GM12878 (cell line): ENCODE data around the gene ABL2.

Experiments
- CBFB ChIP-seq: IDR thresholded peaks from 2 replicates; pipeline ENCODE4 v1.6.1; 2016; ENCODE audit warnings: antibody characterized with exemption, low read depth
- CTCF ChIP-seq, 3 experiments: IDR thresholded peaks in 2 of 3; conservative IDR thresholded peaks in 1 of 3; 2 replicates each; pipeline ENCODE4 v1.5.1; 2011; ENCODE audit warnings: low read depth in 3 of 3, low read length in 3 of 3, mild to moderate bottlenecking in 3 of 3, control low read depth in 2 of 3, moderate library complexity in 2 of 3, inconsistent platforms in 1 of 3, mixed read lengths in 1 of 3; ENCODE audit not compliant: control insufficient read depth in 2 of 3, insufficient read depth in 1 of 3; ENCODE audit errors: extremely low read depth in 1 of 3
- EED ChIP-seq: sonication (generic); IDR thresholded peaks from 2 replicates; pipeline ENCODE4 v1.6.1; 2016; ENCODE audit warnings: antibody characterized with exemption, low read depth
- JUND ChIP-seq: IDR thresholded peaks from 2 replicates; pipeline ENCODE4 v1.6.1; 2012; ENCODE audit warnings: low read depth, mild to moderate bottlenecking, low read length, improper control_type of control experiment, moderate library complexity
- PBX3 ChIP-seq: IDR thresholded peaks from 2 replicates; pipeline ENCODE4 v1.6.1; 2011; ENCODE audit warnings: mild to moderate bottlenecking, low read depth, low read length, moderate library complexity; ENCODE audit not compliant: insufficient replicate concordance
- POLR2AphosphoS5 ChIP-seq: IDR thresholded peaks from 2 replicates; pipeline ENCODE4 v1.6.1; 2011; ENCODE audit warnings: mild to moderate bottlenecking, low read length, inconsistent platforms
- SIN3A ChIP-seq: IDR thresholded peaks from 2 replicates; pipeline ENCODE4 v1.6.1; 2012; ENCODE audit warnings: low read depth, low read length, improper control_type of control experiment
- SUPT20H ChIP-seq: IDR thresholded peaks from 2 replicates; pipeline ENCODE4 v1.6.1; 2011; ENCODE audit warnings: low read depth, mild to moderate bottlenecking, low read length, moderate library complexity, borderline replicate concordance; ENCODE audit not compliant: control insufficient read depth
- SUZ12 ChIP-seq: fragments of 200-600 bp; sonication (generic); IDR thresholded peaks from one replicate; pipeline ENCODE4 v1.6.1; 2018; ENCODE audit warnings: antibody characterized with exemption, mild to moderate bottlenecking; ENCODE audit not compliant: unreplicated experiment
- ZSCAN29 ChIP-seq: fragments of 450-650 bp; IDR thresholded peaks from 2 replicates; pipeline ENCODE4 v1.6.1; 2017; ENCODE audit warnings: mild to moderate bottlenecking, moderate library complexity
- TF ChIP-seq, protein P1 (sequence below): fragments of 450-650 bp; IDR thresholded peaks from 2 replicates; pipeline ENCODE4 v1.6.1; 2017; ENCODE audit warnings: antibody characterized with exemption, mild to moderate bottlenecking, moderate library complexity
- TF ChIP-seq, protein P2 (sequence below): fragments of 150-350 bp; IDR thresholded peaks from 2 replicates; pipeline ENCODE4 v1.6.1; 2016; ENCODE audit warnings: low read depth, low read length
- TF ChIP-seq, protein P3 (sequence below): IDR thresholded peaks from 2 replicates; pipeline ENCODE4 v1.6.1; 2011; ENCODE audit warnings: borderline replicate concordance, low read depth, mild to moderate bottlenecking, moderate library complexity, mixed read lengths, low read length; ENCODE audit not compliant: insufficient read depth; ENCODE audit errors: extremely low read length

GRCh38 chr1:179230721-179231120 lies 1.2 kb upstream of the ABL2 start:
- TF ChIP-seq EED (no peak), SIN3A (no peak), POLR2AphosphoS5 (no peak), CBFB (no peak), CTCF (IDR thresholded peaks at IDR 0.05 in 2 of 3, conservative IDR thresholded peaks at IDR 0.05 in 1 of 3; ENCODE audit: control insufficient read depth in 2 of 3, extremely low read depth in 1 of 3, insufficient read depth in 1 of 3, low read depth in 3 of 3, low read length in 3 of 3) (no peak), SUZ12 (no peak), PBX3 (no peak), SUPT20H (no peak), JUND (no peak), ZSCAN29 (no peak)
- TF ChIP-seq, protein P1, sequence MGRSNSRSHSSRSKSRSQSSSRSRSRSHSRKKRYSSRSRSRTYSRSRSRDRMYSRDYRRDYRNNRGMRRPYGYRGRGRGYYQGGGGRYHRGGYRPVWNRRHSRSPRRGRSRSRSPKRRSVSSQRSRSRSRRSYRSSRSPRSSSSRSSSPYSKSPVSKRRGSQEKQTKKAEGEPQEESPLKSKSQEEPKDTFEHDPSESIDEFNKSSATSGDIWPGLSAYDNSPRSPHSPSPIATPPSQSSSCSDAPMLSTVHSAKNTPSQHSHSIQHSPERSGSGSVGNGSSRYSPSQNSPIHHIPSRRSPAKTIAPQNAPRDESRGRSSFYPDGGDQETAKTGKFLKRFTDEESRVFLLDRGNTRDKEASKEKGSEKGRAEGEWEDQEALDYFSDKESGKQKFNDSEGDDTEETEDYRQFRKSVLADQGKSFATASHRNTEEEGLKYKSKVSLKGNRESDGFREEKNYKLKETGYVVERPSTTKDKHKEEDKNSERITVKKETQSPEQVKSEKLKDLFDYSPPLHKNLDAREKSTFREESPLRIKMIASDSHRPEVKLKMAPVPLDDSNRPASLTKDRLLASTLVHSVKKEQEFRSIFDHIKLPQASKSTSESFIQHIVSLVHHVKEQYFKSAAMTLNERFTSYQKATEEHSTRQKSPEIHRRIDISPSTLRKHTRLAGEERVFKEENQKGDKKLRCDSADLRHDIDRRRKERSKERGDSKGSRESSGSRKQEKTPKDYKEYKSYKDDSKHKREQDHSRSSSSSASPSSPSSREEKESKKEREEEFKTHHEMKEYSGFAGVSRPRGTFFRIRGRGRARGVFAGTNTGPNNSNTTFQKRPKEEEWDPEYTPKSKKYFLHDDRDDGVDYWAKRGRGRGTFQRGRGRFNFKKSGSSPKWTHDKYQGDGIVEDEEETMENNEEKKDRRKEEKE, result no peak
- TF ChIP-seq, protein P2, sequence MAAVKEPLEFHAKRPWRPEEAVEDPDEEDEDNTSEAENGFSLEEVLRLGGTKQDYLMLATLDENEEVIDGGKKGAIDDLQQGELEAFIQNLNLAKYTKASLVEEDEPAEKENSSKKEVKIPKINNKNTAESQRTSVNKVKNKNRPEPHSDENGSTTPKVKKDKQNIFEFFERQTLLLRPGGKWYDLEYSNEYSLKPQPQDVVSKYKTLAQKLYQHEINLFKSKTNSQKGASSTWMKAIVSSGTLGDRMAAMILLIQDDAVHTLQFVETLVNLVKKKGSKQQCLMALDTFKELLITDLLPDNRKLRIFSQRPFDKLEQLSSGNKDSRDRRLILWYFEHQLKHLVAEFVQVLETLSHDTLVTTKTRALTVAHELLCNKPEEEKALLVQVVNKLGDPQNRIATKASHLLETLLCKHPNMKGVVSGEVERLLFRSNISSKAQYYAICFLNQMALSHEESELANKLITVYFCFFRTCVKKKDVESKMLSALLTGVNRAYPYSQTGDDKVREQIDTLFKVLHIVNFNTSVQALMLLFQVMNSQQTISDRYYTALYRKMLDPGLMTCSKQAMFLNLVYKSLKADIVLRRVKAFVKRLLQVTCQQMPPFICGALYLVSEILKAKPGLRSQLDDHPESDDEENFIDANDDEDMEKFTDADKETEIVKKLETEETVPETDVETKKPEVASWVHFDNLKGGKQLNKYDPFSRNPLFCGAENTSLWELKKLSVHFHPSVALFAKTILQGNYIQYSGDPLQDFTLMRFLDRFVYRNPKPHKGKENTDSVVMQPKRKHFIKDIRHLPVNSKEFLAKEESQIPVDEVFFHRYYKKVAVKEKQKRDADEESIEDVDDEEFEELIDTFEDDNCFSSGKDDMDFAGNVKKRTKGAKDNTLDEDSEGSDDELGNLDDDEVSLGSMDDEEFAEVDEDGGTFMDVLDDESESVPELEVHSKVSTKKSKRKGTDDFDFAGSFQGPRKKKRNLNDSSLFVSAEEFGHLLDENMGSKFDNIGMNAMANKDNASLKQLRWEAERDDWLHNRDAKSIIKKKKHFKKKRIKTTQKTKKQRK, result no peak
- TF ChIP-seq, protein P3, sequence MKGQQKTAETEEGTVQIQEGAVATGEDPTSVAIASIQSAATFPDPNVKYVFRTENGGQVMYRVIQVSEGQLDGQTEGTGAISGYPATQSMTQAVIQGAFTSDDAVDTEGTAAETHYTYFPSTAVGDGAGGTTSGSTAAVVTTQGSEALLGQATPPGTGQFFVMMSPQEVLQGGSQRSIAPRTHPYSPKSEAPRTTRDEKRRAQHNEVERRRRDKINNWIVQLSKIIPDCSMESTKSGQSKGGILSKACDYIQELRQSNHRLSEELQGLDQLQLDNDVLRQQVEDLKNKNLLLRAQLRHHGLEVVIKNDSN, result no peak
